ENCODE data around the gene ABHD16A. TPM values are rescaled to one million over a fixed set of nuclear protein-coding genes. Genes with fewer than 3 reads are reported as not detected.
A peak's percentile ranks its signal among the peaks of the same experiment; 100 is the strongest.

The ABHD16A gene
- total RNA-seq, 2 donors from 2014 or later: 56.8 to 65.2 TPM

DNA sequence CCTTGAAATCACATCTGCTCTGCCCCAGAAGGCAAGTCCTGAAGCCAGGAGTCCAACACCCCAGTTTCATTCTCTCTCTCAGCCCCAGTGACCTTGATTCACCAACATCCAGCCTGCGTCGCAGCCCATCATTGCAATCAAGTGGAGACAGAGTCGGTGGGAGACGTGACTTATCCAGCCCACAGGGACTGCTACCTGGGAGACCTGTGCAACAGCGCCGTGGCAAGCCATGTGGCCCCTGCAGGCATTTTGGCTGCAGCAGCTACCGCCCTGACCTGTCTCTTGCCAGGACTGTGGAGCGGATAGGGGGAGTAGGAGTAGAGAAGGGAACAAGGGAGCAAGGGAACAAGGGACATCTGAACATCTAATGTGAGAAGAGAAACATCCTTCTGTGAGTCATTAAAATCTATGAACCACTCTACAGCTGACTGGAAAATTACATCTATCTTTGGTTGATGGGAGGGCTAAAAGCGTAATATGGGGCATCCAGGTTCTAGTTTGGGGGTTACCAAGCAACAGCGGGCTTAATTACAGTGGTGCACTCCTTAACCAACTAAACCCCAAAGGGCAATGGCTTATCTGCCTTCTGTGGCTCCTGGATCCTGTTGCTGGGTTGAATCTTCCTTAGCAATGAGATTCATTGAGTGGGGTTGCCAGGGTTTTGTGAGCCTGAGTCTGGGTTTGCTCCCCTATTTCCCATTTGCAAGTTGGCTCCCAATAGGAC, 14.5 kb upstream of the ABHD16A start:
- TF ChIP-seq, protein P1, sequence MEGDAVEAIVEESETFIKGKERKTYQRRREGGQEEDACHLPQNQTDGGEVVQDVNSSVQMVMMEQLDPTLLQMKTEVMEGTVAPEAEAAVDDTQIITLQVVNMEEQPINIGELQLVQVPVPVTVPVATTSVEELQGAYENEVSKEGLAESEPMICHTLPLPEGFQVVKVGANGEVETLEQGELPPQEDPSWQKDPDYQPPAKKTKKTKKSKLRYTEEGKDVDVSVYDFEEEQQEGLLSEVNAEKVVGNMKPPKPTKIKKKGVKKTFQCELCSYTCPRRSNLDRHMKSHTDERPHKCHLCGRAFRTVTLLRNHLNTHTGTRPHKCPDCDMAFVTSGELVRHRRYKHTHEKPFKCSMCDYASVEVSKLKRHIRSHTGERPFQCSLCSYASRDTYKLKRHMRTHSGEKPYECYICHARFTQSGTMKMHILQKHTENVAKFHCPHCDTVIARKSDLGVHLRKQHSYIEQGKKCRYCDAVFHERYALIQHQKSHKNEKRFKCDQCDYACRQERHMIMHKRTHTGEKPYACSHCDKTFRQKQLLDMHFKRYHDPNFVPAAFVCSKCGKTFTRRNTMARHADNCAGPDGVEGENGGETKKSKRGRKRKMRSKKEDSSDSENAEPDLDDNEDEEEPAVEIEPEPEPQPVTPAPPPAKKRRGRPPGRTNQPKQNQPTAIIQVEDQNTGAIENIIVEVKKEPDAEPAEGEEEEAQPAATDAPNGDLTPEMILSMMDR (IDR thresholded peaks at IDR 0.05): no peak
- Histone ChIP-seq H3K4me1 (peaks cover 5% of the 10 kb centered on the region), H3K36me3 (no peaks in the 10 kb centered on the region), H3K9ac (ENCODE audit: low read depth in 2 of 2, low read length in 2 of 2) (no peak overlapping the region), H3K9me3 (no peaks in the 10 kb centered on the region), H3K4me3 (no peak overlapping the region), H3K27ac (no peak overlapping the region), H3K27me3 (no peaks in the 10 kb centered on the region)
- no peak for DNase-seq
- intact Hi-C loops (cut with DNase I): no loop called here

DNA sequence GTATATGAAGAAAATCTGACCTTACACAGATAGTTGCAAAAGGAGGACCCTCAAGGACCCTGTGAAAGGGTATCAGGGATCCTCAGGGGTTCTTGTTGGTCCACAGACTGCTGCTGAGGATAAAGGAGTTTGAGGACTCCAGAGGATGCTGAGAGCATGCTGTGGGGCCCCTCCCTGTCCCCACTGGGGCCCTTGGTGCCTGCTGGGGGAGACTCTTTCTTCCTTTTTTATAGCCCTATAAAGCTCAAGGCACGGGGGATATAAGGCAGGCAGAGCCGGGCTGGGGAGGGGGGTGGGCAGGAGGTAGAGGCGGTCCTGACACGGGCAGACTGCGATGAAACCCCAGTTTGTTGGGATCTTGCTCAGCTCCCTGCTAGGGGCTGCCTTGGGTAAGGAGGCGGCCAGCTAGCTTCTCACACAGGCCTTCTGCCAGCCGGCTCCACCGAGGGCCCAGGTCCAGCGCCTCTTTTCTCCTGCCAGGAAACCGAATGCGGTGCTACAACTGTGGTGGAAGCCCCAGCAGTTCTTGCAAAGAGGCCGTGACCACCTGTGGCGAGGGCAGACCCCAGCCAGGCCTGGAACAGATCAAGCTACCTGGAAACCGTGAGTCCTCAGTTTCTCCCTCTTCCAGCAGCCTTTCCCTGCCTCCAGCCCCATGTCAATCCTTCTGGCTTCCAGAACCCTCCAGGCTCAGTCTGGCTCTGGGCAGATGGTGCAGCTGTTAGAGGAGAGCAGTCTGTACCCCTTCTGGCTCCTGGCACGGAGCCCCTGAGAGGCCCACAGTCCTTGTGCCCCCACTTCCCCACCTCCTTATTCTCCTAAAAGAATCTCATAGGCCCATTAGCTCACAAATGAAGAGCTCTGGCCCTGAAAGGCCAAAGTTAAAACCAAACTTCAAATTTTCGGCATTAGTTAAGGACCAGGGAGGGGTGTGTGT, 12.2 kb upstream of the ABHD16A start, which contains the start of gene LY6G6D:
LY6G6D (plus strand) TSS at position 327 of the 937 bp plus-strand sequence; CDS start at position 335, 8 bp downstream.
- no peak within 1 kb of the TSS for H3K4me3 ChIP-seq
- H3K36me3 ChIP-seq: no peaks in the 10 kb centered on the region
- intact Hi-C loops (cut with DNase I): no loop called here
- no peaks in the 10 kb centered on the region for H3K27me3 ChIP-seq
- no peaks in the 10 kb centered on the region for H3K9me3 ChIP-seq
- H3K27ac ChIP-seq: no peak within 1 kb of the TSS
- H3K9ac ChIP-seq (ENCODE audit: low read depth in 2 of 2, low read length in 2 of 2): peak within 1 kb of the TSS in 1 of 2 donors; percentile 69
- DNase-seq: no peak
- peaks cover 5% of the 10 kb centered on the region for H3K4me1 ChIP-seq
- TF ChIP-seq, protein P1 (IDR thresholded peaks at IDR 0.05): no peak

DNA sequence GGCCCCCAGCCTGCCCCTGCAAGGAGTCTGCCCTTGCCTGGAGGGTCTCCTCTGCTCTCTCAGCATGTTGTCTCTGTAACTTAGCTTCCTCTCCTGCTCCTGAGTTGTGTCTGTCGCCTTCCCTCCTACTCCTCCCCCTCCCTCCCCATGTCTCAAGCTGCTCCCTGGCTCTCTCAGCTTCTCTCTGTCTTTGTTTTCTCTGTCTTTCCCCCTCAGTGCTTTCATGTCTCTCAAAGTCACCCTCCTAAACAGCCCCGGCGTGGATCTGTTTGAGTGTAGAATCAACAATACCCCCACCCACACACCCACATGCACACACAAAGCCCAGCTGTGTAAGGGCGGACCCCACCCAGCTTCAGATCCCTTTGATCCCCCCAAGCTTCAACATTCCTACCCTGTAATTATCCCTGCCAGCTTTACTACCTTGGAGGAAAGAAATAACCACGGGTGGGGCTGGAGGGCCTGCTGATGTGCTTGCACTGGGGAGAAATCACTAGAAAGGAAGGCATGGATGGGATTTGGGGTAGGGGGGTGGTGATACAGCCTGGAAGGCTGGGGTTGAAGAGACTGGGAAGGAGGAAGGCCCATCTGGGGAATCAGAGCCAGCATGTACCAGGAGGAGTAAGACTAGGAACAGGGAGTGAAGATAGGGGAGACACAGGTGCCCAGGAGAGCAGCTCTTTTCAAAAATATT, 11.0 kb upstream of the ABHD16A start:
- no peak overlapping the region for H3K27ac ChIP-seq

DNA sequence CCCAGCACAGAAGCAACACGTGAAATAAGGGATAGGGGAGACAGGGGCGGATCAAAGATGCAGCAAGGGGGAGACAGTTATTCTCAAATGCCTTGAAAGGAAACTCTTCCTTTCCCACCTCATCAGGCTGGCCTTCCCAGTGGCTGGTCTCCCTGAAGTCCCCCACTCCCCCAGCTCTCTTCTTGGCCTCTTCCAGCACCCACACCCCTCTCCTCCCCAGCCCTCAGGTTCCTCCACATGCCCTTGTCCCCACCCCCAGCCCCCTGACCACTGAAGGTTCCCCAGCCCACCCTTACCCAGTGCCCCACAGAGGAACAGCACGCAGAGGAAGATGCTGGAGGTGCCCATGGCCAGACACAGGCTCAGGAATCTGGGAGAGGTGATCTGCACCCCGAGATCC, 10.3 kb upstream of the ABHD16A start:
- Histone ChIP-seq H3K27me3 (no peaks in the 10 kb centered on the region), H3K36me3 (no peaks in the 10 kb centered on the region), H3K4me3 (no peak overlapping the region), H3K27ac (no peak overlapping the region), H3K9me3 (no peaks in the 10 kb centered on the region), H3K9ac (ENCODE audit: low read depth in 2 of 2, low read length in 2 of 2) (peak overlapping the region in 1 of 2 donors; percentile 69), H3K4me1 (peaks cover 5% of the 10 kb centered on the region)
- DNase-seq: no peak
- intact Hi-C loops (cut with DNase I): no loop called here
- TF ChIP-seq, protein P1 (IDR thresholded peaks at IDR 0.05): no peak

More for the DNA sequence above, 11.0 kb upstream of the ABHD16A start:
- no peak for DNase-seq
- no peaks in the 10 kb centered on the region for H3K27me3 ChIP-seq
- intact Hi-C loops (cut with DNase I): no loop called here
- H3K4me1 ChIP-seq: peaks cover 5% of the 10 kb centered on the region
- no peak overlapping the region for H3K4me3 ChIP-seq
- peak overlapping the region in 1 of 2 donors; percentile 69 for H3K9ac ChIP-seq (ENCODE audit: low read depth in 2 of 2, low read length in 2 of 2)
- TF ChIP-seq, protein P1 (IDR thresholded peaks at IDR 0.05): no peak
- no peaks in the 10 kb centered on the region for H3K9me3 ChIP-seq
- H3K36me3 ChIP-seq: no peaks in the 10 kb centered on the region

DNA sequence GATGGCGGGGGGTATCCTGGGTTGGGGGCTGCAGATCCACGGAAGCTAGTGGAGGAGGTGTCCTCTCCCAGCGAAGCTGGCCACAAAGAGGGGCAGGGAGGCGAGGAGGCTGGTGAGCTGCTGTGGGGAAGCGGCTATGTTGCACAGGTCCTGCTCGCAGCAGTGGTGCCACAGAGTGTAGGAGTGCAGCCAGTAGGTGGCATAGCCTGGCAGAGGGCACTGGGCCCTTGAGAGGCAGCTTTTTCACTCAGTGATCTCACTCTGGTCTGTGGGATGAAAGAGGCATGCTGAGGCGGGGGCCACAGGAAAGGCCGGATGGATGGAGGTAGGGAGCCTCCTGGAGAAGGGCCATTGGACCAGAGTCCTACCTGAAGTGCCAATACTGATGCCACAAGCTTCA, 9.2 kb upstream of the ABHD16A start:
- H3K4me1 ChIP-seq: peaks cover 5% of the 10 kb centered on the region
- no peaks in the 10 kb centered on the region for H3K27me3 ChIP-seq
- no peak overlapping the region for H3K9ac ChIP-seq (ENCODE audit: low read depth in 2 of 2, low read length in 2 of 2)
- intact Hi-C loops (cut with DNase I): no loop called here
- H3K9me3 ChIP-seq: no peaks in the 10 kb centered on the region
- DNase-seq: no peak
- H3K4me3 ChIP-seq: no peak overlapping the region
- no peaks in the 10 kb centered on the region for H3K36me3 ChIP-seq
- TF ChIP-seq, protein P1 (IDR thresholded peaks at IDR 0.05): no peak
- H3K27ac ChIP-seq: no peak overlapping the region
